OCI-LY3 (cell line): Measurements from ENCODE around the gene PACSIN2.
"Not testable (repeated sequence)": the region's sequence is repeated elsewhere in the genome, so short reads cannot be mapped to it uniquely, and the experiment has no call there.

ENCODE experiments used
- H2AFZ ChIP-seq: fragments of 200-600, 300-600 bp; shearing (Covaris generic); 2 replicates; pipeline ENCODE4 v1.6.0; 2014; ENCODE audit warnings: antibody characterized with exemption, low read depth, low read length
- H3K27ac ChIP-seq: fragments of 200-600, 300-600 bp; sonication (generic); 2 replicates; pipeline ENCODE4 v1.5.1; 2014; ENCODE audit warnings: mild to moderate bottlenecking, low read length, moderate library complexity, mixed read lengths
- H3K27me3 ChIP-seq: fragments of 200-600, 300-600 bp; sonication (generic); 2 replicates; pipeline ENCODE4 v1.6.1; 2014; ENCODE audit warnings: low read depth, low read length, mixed read lengths
- H3K36me3 ChIP-seq: fragments of 200-600, 300-600 bp; sonication (generic); replicated peaks from 2 replicates; pipeline ENCODE3; 2014; ENCODE audit warnings: low read depth, low read length, mixed read lengths
- H3K4me1 ChIP-seq: fragments of 300-600, 200-600 bp; sonication (generic); 2 replicates; pipeline ENCODE4 v1.6.1; 2014; ENCODE audit warnings: low read length, mixed read lengths
- H3K4me2 ChIP-seq: fragments of 200-600, 300-600 bp; sonication (generic); 2 replicates; pipeline ENCODE4 v1.6.1; 2014; ENCODE audit warnings: low read length, mixed read lengths
- H3K4me3 ChIP-seq: fragments of 300-600, 200-600 bp; sonication (generic); 2 replicates; pipeline ENCODE4 v1.5.1; 2014; ENCODE audit warnings: antibody characterized with exemption, mild to moderate bottlenecking, low read length, moderate library complexity
- H3K79me2 ChIP-seq: fragments of 300-600, 200-600 bp; shearing (Covaris generic); 2 replicates; pipeline ENCODE4 v1.6.1; 2014; ENCODE audit warnings: mild to moderate bottlenecking, low read length, mixed read lengths
- H3K9ac ChIP-seq: fragments of 300-600, 200-600 bp; shearing (Covaris generic); 2 replicates; pipeline ENCODE4 v1.6.0; 2014; ENCODE audit warnings: mild to moderate bottlenecking, low read length, moderate library complexity
- H3K9me3 ChIP-seq: fragments of 200-600, 300-600 bp; shearing (Covaris generic); 2 replicates; pipeline ENCODE4 v1.6.1; 2014; ENCODE audit warnings: low read length, mixed read lengths; ENCODE audit not compliant: insufficient read depth
- H4K20me1 ChIP-seq: fragments of 200-600, 300-600 bp; sonication (generic); 2 replicates; pipeline ENCODE4 v1.6.1; 2016; ENCODE audit warnings: low read length, mixed read lengths; ENCODE audit not compliant: insufficient read depth
- EZH2phosphoT487 ChIP-seq: fragments of 200-600 bp; shearing (Covaris generic); IDR thresholded peaks from 2 replicates; pipeline ENCODE4 v1.6.1; 2018; ENCODE audit warnings: antibody characterized with exemption, mixed run types, low read depth
- TF ChIP-seq, protein P1 (sequence below): fragments of 200-600, 300-600 bp; sonication (generic); IDR thresholded peaks from 2 replicates; pipeline ENCODE4 v1.5.1; 2014; ENCODE audit warnings: antibody characterized with exemption, low read length, low read depth

The PACSIN2 gene

DNA sequence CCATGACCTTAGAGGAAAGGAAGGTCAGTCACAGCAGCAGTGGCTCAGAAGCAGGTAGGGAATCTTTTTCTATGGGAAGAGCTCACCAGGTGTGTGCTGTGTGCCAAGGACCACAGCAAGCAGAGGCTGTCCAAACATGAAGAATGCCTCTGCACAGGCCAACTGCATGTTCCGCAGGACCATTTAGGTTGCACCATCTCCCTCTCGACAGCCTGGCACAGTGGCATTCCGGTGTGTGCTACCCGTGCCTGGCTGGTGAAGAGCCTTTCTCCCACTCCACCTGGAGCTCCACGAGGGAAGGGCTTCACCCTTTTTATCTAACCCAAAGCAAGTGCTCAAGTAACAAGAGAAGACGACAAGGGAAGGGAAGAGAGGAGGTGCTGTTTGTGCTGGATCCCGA lies 76.5 kb downstream of the PACSIN2 start:
- H3K79me2 ChIP-seq = peaks cover 35% of the 10 kb centered on the region
- no peaks in the 10 kb centered on the region for H3K27me3 ChIP-seq
- H2AFZ ChIP-seq = no peak overlapping the region
- no peak overlapping the region for H3K4me3 ChIP-seq
- H3K9ac ChIP-seq = no peak overlapping the region
- no peaks in the 10 kb centered on the region for H4K20me1 ChIP-seq
- no peak overlapping the region for H3K27ac ChIP-seq
- peaks cover 48% of the 10 kb centered on the region for H3K4me1 ChIP-seq
- no peaks in the 10 kb centered on the region for H3K9me3 ChIP-seq
- H3K36me3 ChIP-seq = no peaks in the 10 kb centered on the region
- TF ChIP-seq, protein P1, sequence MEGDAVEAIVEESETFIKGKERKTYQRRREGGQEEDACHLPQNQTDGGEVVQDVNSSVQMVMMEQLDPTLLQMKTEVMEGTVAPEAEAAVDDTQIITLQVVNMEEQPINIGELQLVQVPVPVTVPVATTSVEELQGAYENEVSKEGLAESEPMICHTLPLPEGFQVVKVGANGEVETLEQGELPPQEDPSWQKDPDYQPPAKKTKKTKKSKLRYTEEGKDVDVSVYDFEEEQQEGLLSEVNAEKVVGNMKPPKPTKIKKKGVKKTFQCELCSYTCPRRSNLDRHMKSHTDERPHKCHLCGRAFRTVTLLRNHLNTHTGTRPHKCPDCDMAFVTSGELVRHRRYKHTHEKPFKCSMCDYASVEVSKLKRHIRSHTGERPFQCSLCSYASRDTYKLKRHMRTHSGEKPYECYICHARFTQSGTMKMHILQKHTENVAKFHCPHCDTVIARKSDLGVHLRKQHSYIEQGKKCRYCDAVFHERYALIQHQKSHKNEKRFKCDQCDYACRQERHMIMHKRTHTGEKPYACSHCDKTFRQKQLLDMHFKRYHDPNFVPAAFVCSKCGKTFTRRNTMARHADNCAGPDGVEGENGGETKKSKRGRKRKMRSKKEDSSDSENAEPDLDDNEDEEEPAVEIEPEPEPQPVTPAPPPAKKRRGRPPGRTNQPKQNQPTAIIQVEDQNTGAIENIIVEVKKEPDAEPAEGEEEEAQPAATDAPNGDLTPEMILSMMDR = no peak
- TF ChIP-seq EZH2phosphoT487 = no peak
- H3K4me2 ChIP-seq = no peak overlapping the region

DNA sequence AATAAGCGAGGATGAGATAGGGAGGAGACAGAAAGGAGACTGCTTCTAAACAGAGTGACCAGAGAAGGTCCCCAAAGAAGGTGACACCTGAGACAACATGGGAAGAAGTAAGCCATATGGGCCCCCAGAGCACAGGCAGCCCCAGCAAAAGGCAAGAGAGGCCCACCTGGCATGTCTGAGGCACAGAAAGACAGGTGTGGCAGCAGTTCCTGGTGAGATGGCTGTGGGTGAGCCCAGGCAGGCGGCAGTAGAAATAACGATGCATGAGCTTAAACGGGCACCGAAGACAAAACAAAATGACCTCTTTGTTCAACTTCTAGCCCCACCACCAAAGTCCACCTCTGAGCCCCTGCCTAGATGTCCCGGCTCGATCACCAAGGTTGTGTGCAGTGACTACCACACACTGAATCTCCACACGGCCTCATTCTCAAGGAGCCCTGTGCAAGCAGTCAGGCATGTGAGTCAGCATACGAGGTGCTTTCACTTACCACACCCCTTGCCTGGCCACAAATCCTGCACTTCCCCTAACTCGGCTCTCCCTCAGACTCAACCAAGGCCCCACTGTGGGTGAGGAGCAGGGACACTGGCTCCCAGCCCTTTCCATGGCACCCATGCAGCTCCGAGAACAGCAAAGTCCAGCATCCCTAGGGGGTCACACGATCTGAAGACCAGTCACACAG lies 77.6 kb downstream of the PACSIN2 start:
- no peaks in the 10 kb centered on the region for H3K36me3 ChIP-seq
- no peaks in the 10 kb centered on the region for H3K27me3 ChIP-seq
- H3K4me2 ChIP-seq = peak overlapping the region; percentile 70
- peaks cover 59% of the 10 kb centered on the region for H3K4me1 ChIP-seq
- H3K79me2 ChIP-seq = peaks cover 44% of the 10 kb centered on the region
- peak overlapping the region; percentile 35; the same call in 1 of the 2 replicates for H3K4me3 ChIP-seq
- H3K27ac ChIP-seq = no peak overlapping the region
- TF ChIP-seq, protein P1 = no peak
- TF ChIP-seq EZH2phosphoT487 = no peak
- H3K9ac ChIP-seq = peak overlapping the region; percentile 6; the same call in 1 of the 2 replicates
- H2AFZ ChIP-seq = no peak overlapping the region
- no peaks in the 10 kb centered on the region for H4K20me1 ChIP-seq
- H3K9me3 ChIP-seq = no peaks in the 10 kb centered on the region

GRCh38 chr22:42936680-42937079 lies 78.3 kb downstream of the PACSIN2 start:
- Histone ChIP-seq H3K9ac (peak overlapping the region; percentile 6; the same call in 1 of the 2 replicates), H3K4me3 (peak overlapping the region; percentile 35; the same call in 1 of the 2 replicates), H3K4me2 (peak overlapping the region; percentile 70), H3K79me2 (peaks cover 45% of the 10 kb centered on the region), H3K4me1 (peaks cover 65% of the 10 kb centered on the region)
- not testable (repeated sequence) for H3K27me3 ChIP-seq, H4K20me1 ChIP-seq, H3K36me3 ChIP-seq, H3K27ac ChIP-seq, H2AFZ ChIP-seq, H3K9me3 ChIP-seq

- Histone ChIP-seq H3K4me2 (peak overlapping the region; percentile 80), H4K20me1 (no peaks in the 10 kb centered on the region), H3K4me3 (peak overlapping the region; percentile 67)
Measured at GRCh38 chr22:42934338-42934737, 80.6 kb downstream of the PACSIN2 start.

More at GRCh38 chr22:42934338-42934737, 80.6 kb downstream of the PACSIN2 start:
- H3K27ac ChIP-seq = peak overlapping the region; percentile 93
- no peaks in the 10 kb centered on the region for H3K9me3 ChIP-seq
- H3K9ac ChIP-seq = peak overlapping the region; percentile 68
- H3K27me3 ChIP-seq = no peaks in the 10 kb centered on the region
- peaks cover 64% of the 10 kb centered on the region for H3K79me2 ChIP-seq
- H3K36me3 ChIP-seq = no peaks in the 10 kb centered on the region
- TF ChIP-seq, protein P1 = no peak
- no peak for TF ChIP-seq EZH2phosphoT487
- no peak overlapping the region for H2AFZ ChIP-seq
- H3K4me1 ChIP-seq = peaks cover 83% of the 10 kb centered on the region
